ENCODE data around the gene CAPZB.

Gene CAPZB

DNA sequence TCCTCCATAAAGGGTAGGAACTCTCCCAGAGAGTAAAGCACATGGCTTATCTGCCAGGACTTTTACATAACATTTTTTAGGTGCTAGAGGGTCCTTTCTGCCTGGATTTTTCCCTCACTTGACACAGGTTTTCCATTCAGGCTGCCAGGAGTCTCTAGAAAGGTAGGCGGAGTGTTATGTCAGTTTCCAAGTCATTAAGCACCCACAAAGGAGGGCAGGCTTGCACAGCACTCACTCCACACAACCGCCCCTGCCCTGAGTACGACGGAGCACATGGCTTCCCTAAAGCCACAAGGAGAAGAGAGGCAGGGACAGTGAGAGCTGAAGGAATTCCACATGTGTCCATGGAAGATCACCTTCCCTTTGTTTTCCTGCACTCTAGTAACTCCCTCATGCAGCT is 55.7 kb downstream of the CAPZB start:
- DNase-seq (ENCODE audit: low read depth in 2 of 2) = no peak

DNA sequence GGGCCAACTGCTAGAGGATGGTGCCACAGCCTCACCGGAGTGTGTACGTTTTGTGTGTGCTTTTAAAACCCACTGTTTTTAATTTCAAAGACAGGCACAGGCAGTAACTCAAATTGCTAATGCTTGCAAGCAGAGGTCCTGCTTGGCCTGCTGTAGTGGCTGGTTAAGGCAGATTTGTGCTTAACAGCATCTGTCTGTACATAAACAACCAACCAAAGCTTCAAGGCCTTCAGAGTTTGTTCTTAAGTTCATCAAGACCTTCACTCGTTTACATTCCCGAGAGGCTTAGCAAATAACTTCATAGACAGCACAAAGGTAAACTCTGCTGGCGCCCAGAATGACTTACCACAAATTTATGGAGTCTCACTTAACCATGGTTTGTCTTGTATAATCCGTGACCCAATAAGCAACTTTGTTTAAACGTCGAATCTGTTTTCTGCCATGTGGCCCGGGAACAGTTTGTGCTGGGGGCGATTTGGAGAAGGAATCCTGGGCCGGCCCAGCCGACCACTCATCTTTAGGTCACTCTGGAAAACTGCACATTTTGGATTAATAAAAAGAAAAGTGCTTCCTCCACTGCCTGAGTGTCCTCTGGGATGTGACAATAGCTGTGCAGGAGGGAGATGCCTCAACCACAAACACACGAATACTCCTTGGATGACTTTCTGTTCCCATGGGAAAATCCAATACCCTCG is 58.1 kb downstream of the CAPZB start:
- no peak for DNase-seq (ENCODE audit: low read depth in 2 of 2)

DNA sequence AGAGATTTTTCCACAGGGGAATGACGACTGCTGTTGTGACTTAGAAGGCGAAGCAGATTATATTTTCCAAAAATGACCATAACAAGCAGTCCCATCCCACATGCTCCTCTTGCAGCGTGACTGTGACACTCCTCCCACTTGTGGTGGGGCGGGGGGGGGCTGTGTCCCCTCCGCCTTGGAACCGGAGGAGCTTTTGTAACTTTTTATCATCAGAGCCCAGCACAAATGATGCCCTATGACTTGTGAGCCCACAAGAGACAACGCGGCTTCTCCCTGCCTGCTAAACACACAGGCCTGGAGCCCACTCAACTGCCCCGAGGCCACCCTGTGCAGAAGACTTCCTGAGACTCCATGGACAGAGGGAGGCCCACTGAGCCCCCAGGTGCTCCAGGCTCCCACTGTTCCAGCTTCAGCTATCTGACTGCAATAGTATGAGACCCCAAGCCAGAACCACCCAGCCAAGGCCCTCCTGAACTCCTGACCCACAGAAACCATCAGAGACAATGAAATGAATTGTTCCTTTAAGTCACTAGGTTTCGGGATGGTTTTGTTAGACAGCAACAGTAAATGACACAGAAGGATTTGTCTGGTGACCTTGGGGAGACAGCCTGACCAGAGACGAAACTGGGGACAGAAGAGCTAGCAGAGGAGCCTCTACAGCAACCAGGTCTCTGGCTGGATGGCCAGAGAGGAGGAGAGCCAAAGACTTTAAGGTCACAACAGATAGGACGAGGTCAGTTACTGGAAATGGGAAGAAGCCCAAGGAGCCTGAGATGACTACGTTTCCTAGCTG is 58.8 kb downstream of the CAPZB start:
- no peak for DNase-seq (ENCODE audit: low read depth in 2 of 2)

DNA sequence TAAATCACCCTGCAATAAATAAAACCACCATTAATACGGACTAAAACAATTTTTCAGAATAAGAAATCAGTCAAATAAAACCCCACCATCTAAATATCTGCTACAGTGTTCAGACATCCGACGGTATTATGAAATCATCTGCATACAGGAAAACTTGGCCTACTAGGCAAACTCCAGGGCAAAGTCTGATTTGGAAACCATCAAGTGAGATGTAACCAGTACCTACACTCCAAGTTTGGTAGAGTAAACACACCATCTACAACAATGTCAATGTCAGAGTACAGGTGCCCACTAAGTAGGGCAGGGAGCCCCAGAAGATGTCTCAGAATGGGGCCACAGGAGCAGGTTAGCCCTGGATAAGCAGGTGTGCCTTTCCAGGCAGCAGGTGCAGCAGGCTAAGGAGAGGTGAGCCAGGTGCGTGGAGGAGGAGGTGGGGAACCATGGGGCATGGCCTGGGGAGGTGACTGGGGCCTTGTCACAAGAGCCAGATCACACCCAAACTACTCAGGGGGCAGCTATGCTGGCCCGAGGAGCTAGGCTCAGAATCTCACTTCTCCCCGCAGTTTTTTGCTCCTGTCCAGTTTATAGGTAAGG is 59.6 kb downstream of the CAPZB start:
- no peak for DNase-seq (ENCODE audit: low read depth in 2 of 2)

DNA sequence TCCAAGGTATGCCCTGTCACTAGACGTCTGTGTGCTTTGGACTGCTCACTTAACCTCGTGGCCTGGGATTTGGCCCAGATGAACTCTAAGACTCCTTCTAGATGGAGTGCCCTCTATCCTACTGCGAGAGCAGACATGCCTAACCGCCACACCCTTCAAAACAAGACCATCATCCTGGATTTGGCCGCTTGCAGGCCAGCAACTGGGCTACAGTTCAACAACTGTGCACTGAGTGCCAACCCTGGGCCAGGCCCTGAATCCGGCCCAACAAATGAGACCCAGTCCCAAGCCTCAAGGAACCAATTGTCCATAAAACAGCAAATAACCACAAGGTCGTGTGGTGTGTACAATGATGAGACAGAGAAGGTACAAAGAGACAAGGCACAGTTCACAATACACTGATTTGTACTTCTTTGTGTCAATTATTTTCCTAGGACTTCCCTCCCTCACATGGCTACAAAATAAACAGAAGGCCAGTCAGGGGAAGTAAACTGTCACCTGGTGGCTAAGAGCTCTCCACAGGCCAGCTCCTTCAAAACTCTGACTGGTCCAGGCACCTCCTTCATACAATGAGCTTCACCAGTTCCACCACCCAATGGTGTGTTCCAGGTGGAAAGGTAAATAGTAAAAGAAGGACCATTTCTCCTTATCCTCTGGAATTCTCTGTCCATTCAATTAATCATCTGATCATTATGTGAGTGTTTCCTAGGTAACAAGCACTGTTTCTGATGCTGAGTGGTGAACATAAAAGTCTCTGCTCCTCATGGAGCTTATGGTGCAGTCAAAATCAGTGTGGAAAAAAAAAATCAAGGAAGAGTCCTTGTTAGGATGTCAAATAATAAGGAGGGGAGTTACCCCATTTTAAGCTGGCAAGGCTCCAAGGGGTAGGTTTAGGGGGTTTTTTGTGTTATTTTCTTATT is 60.4 kb downstream of the CAPZB start:
- DNase-seq (ENCODE audit: low read depth in 2 of 2) = no peak

DNA sequence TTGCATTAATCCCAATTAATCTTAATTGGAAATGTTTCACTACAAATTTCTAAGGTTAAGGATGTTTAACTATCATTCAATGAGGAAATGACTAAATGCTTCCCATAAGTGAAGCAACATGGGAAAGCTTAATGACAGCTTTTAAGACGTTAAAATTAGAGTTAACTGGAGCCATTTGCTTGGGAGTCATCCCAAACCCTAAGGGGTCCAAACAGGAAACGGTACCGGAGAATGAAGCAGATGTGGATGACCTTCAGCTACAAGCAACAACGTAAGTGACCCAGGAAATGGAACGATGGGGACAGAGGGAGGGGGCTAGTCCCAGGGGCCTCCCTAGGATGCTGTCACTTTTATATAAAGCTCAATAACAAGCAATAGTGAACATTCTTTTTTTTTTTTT is 62.2 kb downstream of the CAPZB start:
- no peak for DNase-seq (ENCODE audit: low read depth in 2 of 2)

DNA sequence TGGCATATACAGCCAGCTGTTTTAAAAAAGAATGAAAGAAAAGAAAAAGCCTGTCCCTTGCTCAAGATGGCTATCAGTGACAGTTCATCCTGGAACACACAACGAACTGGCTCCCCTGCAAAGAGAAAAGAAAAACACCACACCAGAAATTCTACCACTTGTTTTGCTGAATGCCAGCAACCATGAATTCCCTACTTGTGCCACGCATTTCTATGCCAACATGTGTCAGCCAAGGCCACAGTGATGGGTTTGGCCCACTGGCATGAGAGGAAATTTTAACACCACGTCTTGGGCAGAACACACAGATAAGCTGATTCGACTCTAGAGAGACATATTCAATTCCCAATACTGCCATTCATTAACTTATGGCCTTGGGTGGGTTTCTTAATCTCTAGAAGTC is 64.0 kb downstream of the CAPZB start:
- no peak for DNase-seq (ENCODE audit: low read depth in 2 of 2)

DNA sequence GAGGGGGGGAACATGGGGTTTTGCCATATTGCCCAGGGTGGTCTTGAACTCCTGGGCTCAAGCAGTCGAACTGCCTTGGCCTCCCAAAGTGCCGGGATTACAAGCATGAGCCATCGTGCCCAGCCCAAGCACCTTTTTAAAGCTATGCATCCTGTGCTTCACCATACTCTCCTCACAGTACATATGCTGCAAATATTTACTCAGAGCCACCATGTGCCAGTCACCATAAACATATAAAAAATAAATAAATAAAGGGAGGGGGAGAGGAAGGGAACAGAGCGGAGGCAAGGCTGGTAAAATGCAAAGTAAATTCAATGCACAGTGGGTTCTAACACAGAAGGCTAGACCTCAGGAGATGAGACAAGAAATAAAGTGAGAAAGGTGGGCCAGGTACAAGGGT is 64.7 kb downstream of the CAPZB start:
- DNase-seq (ENCODE audit: low read depth in 2 of 2) = no peak

DNA sequence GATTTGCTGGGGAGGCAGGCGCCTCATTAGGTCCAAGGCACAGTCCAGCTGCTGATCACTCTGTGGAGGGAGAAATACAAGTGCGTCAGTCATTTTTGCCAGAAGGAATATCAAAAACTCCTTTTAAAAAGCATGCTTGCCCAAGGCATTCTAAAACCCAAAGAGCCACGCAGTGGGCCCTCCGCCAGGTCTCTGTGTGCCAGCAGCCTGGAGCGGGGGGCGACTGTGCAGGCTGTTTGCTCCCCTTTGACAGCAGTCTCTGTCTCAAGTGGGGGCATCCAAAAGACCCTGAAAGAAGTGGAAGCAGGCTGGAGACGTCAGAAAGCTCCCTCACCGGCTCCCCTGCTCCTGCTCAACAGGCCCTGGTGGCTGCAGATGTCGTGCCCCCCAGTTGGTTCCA is 65.6 kb downstream of the CAPZB start:
- DNase-seq (ENCODE audit: low read depth in 2 of 2) = no peak

DNA sequence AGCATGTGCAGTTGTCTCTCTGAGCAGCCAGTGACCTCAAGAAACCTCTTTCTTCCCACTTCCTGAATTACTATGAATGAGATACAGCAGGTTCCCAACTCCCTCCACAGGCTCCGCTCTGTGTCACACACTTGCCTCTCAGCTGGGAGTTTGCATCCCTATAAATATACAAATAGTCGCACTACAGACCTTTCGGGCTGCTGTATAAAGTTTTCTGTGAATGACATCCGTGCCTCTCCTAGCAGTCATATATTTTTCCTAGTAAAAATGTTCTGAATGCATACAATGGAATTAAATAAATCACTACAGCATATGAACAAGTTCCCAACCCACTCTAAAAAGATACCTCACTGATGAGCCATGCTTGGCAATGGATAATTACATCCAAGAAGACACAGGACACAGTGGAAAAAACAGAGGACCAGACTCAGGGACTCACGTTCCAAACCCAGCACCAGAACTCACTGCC is 66.8 kb downstream of the CAPZB start:
- no peak for DNase-seq (ENCODE audit: low read depth in 2 of 2)

DNA sequence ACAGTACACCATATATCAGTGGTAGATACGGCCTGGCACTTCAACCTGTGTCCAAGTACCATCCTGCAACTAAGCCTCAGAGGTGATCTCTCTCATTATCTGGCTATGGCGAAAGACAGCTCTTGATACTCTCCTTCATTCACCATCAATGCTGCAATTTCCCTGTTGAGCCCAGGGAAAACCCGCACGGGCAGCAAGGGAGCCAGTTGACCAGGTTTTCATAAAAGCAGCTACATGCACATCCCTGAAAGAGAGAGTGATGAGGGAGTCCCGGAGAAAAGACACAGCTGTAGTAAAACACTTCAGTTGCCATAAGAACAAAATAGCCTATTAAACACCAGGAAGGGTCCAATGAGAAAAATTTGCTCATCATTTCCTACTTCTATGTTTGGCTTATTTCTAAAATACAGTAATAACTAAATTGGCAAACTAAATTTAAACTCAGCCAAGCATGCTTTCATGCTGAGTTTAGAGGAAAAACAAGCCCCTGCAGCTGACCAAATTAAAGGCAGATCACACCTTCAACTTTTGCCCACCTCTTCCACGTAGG is 68.3 kb downstream of the CAPZB start:
- DNase-seq (ENCODE audit: low read depth in 2 of 2) = no peak

DNA sequence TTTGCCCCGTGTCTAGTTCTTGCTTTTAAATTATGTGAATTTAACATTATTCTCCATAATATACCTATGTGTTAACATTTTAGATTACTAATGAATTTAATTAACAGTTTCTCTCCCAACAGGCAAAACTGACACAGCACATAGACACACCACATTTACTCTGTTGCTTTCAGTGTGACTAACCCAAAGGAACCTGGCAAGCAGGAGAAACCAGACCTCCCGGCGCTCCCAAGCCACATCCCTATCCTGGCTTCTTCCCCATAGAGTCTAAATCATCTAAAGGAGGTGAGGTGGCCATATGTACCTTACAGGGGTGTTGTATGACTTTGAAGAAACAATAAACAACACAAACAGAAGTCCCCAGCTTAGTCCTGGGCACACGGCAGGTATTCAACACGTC is 69.2 kb downstream of the CAPZB start:
- DNase-seq (ENCODE audit: low read depth in 2 of 2) = no peak

DNA sequence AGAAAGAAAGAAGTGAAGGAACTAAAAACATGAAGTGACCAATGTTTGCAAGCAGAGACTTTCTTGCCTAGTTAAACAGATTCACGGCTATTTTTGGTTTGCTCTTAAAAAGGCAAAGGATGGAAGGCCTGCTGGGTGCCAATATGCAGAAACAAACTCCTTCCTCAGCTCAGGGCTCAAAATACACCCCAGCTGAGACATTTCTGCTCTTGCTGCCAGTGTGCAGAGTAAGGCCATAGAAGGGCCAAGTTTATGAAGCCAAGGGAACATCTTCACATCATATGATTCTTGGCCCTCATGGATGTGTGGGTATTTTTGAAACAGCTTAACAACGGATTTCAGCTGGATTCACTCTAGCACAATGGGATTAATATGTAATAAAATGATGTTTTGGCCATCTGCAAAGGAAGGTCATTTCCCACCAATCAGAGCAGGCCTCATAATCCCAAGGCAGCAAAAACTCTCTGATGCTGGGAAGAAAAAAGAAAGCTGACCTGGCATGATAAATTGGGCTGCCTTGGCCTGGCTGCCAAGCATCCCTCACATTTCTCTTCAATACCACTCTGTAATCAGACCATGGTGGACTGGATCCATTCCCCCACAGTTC is 70.7 kb downstream of the CAPZB start:
- no peak for DNase-seq (ENCODE audit: low read depth in 2 of 2)

DNA sequence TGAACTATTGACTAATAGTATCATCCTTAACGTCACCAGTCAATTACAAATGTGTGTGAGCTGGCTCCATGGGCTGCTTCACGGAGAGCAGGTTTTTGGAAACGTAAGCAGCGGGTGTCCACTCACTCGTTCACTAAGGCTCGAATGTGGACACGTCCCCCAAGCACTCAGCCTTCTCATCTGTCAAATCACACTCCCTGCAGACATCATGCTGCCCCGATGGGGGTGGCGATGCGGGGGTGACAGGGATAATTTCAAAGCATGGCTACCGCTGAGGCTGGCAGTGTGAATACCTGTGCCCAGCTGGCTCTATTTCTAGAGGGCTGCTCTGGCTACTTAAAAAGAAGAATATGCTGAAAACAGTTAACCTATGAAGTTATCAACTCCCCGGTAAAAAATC is 71.3 kb downstream of the CAPZB start:
- DNase-seq (ENCODE audit: low read depth in 2 of 2) = no peak

DNA sequence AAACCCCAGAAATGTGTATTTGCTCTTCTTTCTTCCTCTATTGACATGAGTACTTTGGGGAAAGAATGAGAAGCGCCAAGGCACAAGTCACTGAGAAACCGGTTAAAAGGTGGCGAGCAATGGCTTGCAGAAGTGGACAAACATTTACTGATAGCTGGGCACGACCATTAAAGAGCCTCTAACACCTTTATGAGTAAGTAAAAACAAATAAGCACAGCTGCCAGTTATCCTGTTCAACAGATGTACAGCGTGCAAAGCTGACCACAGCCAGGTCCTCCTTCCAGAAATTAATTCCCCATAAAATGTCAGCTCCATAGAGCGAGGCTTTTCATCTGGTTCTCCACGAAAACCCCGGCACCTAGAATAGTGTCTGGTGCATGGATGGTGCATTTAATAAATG is 72.7 kb downstream of the CAPZB start:
- DNase-seq (ENCODE audit: low read depth in 2 of 2) = no peak

DNA sequence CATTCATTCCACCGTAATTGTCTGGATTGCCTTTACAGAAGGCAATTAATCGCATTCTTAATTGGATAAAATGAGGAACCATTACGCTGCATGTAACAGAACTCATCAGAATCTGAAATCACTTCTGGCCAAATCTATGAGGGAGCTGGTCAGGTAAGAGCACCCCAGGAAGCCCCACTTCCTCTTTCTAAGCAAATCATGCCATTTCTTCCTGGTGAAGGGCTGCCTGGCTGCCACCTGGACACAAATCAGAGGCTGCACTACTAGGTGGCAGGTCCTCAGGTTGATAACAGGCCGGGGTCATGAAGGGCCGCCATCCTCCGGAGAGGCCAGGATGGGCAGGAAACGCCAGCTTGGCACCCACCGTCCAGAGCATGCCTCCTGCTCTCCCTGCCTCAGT is 73.7 kb downstream of the CAPZB start:
- DNase-seq (ENCODE audit: low read depth in 2 of 2) = no peak

DNA sequence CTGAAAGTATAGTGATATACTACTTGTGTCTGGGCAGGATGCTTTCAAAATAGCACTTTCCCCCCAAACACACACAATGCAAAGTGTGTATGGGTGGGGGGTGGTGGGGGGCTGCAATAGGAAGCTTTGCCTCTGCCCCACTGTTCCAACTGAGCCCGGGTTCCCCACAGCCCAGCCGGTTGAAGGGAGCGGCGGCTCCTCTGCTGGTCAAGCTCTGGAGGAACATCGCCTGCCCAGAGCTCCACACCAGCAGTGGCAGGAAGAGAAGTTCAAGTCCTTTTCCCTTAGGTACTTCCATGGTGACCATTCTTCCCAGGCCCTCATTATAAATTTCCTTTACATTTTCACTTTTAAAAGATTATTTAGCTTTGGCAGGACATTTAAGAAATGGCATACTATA is 74.9 kb downstream of the CAPZB start:
- DNase-seq (ENCODE audit: low read depth in 2 of 2) = no peak

DNA sequence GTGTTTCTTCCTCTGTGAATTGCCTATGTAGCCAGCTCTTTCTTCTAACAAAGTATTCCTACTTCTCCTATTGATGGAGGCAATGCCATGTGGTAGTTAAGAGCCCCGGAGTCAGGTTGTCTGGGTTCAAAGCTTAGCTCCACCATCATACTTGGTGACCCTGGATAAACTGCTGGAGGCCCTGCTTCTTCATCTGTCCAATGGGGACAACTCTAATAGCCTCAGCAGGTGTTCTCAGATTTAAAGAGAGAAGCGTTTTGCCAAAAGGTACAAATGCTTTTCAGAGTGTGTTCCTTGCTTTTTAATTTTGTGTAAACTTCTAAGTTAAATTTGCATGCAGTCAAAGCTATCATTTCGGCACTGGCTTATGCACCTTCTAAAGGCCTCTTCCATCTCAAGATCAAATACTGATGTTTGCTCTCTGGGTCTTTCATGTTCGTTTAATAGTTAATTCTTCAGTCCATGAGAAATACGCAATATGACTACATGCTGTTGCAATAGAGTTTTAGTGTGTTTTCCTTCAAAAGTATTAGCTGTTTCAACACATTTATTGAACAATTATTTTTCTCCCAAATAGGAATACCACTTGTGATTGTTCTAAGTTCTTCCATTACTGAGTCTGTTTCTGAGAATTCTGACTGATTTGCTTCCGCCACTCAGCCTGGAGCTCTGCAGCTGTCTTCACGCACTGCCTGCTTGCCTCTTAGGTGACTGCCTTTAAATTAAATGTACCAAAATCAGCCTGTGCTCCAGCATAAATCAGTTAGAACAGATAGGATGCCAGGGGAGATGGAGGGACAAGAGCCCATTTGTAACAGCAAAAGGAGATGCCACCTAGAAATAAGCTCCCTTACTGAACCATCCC is 75.6 kb downstream of the CAPZB start:
- no peak for DNase-seq (ENCODE audit: low read depth in 2 of 2)

DNA sequence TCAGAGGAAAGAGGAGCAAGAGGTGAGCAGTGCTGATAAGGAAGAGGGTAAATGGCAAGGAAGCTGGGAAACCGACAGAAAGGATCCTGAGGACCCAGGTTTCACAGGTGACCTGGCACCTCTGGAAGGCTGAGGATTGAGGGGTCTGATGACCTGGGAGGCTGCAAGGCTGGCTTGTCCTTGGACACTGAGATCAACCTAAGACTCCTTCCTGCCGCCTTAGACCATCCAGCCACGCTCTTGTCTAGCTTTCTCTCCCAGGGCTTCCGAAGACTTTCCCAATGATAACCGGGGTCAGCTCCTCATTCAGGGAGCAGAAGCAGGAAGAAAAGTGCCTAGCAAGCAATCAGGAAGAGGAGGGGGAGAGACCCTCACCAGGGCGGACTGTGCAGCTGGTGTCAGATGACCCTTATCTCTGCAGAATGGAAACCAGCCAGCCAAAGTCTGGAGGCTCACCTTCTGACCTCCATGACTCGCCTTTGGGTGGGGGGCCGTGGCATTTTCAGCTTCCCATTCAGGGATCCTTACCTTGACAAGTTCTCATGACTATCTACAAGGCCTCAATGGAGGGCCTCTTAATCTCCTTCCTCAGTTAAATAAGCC is 77.7 kb downstream of the CAPZB start:
- no peak for DNase-seq (ENCODE audit: low read depth in 2 of 2)

DNA sequence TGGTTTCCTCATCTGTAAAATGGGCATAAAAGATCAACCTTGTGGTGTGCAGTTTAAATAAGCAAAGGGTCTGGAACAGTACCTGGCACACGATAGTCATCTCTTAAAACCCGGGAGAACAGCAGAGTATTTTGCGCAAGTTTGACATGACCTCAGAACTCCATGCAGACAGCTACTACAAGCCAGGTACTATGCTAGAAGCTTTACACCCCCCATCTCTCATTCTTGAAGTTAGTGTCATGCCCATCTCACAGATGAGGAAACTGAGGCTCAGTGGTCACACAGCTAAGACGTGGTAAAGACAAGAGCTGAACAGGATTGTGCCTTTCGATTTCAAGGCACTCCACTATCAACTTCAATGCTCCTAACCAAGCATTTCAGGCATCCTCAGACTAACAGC is 78.7 kb downstream of the CAPZB start:
- DNase-seq (ENCODE audit: low read depth in 2 of 2) = no peak
